ENCODE results near the gene RNPEPL1.

The RNPEPL1 gene

GRCh38 chr2:240578110-240578450 lies 9.8 kb downstream of the RNPEPL1 start:
- Histone ChIP-seq H3F3A (ENCODE audit: insufficient read depth) (peaks cover 11% of the 10 kb centered on the region), H3K9ac (ENCODE audit: low read length) (no peak overlapping the region), H4K20me1 (ENCODE audit: low read depth, low read length) (no peaks in the 10 kb centered on the region; the same call in 1 of the 2 replicates), H2AFZ (ENCODE audit: low read depth, low read length, severe bottlenecking) (no peak overlapping the region), H3K9me2 (replicated peaks; ENCODE audit: insufficient read depth, low read length) (no peaks in the 10 kb centered on the region), H3K36me3 (ENCODE audit: low read length) (no peaks in the 10 kb centered on the region), H3K9me3 (ENCODE audit: insufficient read depth, low read length) (no peaks in the 10 kb centered on the region), H3K4me2 (ENCODE audit: low read depth, low read length, poor library complexity, severe bottlenecking) (no peak overlapping the region), H3K79me2 (ENCODE audit: insufficient read depth, low read length) (peaks cover 26% of the 10 kb centered on the region; the same call in 1 of the 2 replicates), H3K27me3 (ENCODE audit: low read length) (no peaks in the 10 kb centered on the region), H3K4me3 (ENCODE audit: insufficient read depth, low read length, poor library complexity, severe bottlenecking) (no peak overlapping the region), H3K27ac (ENCODE audit: low read depth, low read length) (no peak overlapping the region)
- TF ChIP-seq CTCF (IDR thresholded peaks at IDR 0.05; ENCODE audit: insufficient read depth, low read length, poor library complexity, severe bottlenecking): no peak

GRCh38 chr2:240578488-240578887 lies 10.2 kb downstream of the RNPEPL1 start:
- Histone ChIP-seq H3K9me2 (replicated peaks; ENCODE audit: insufficient read depth, low read length) (no peaks in the 10 kb centered on the region), H3K36me3 (ENCODE audit: low read length) (no peaks in the 10 kb centered on the region), H3K9ac (ENCODE audit: low read length) (no peak overlapping the region), H3K27me3 (ENCODE audit: low read length) (no peaks in the 10 kb centered on the region), H2AFZ (ENCODE audit: low read depth, low read length, severe bottlenecking) (no peak overlapping the region), H3K4me2 (ENCODE audit: low read depth, low read length, poor library complexity, severe bottlenecking) (no peak overlapping the region), H3K27ac (ENCODE audit: low read depth, low read length) (no peak overlapping the region), H3F3A (ENCODE audit: insufficient read depth) (peaks cover 11% of the 10 kb centered on the region), H3K79me2 (ENCODE audit: insufficient read depth, low read length) (peaks cover 30% of the 10 kb centered on the region), H3K9me3 (ENCODE audit: insufficient read depth, low read length) (no peaks in the 10 kb centered on the region), H3K4me3 (ENCODE audit: insufficient read depth, low read length, poor library complexity, severe bottlenecking) (no peak overlapping the region), H4K20me1 (ENCODE audit: low read depth, low read length) (no peaks in the 10 kb centered on the region; the same call in 1 of the 2 replicates)
- TF ChIP-seq CTCF (IDR thresholded peaks at IDR 0.05; ENCODE audit: insufficient read depth, low read length, poor library complexity, severe bottlenecking) (no peak), EZH2phosphoT487 (conservative IDR thresholded peaks at IDR 0.05; ENCODE audit: low read length) (no peak)

- peak overlapping the region; percentile 2 for H3K4me2 ChIP-seq (ENCODE audit: low read depth, low read length, poor library complexity, severe bottlenecking)
- H3K27me3 ChIP-seq (ENCODE audit: low read length): no peaks in the 10 kb centered on the region
- peak overlapping the region; percentile 61 for H3K27ac ChIP-seq (ENCODE audit: low read depth, low read length)
- H3K4me3 ChIP-seq (ENCODE audit: insufficient read depth, low read length, poor library complexity, severe bottlenecking): no peak overlapping the region
- TF ChIP-seq CTCF (IDR thresholded peaks at IDR 0.05; ENCODE audit: insufficient read depth, low read length, poor library complexity, severe bottlenecking) (no peak), EZH2phosphoT487 (conservative IDR thresholded peaks at IDR 0.05; ENCODE audit: low read length) (no peak)
- H2AFZ ChIP-seq (ENCODE audit: low read depth, low read length, severe bottlenecking): no peak overlapping the region
- no peaks in the 10 kb centered on the region for H3K9me2 ChIP-seq (replicated peaks; ENCODE audit: insufficient read depth, low read length)
- H3K9me3 ChIP-seq (ENCODE audit: insufficient read depth, low read length): no peaks in the 10 kb centered on the region
- H3F3A ChIP-seq (ENCODE audit: insufficient read depth): peaks cover 11% of the 10 kb centered on the region
- peak overlapping the region; percentile 20; the same call in 1 of the 2 replicates for H3K9ac ChIP-seq (ENCODE audit: low read length)
- H3K79me2 ChIP-seq (ENCODE audit: insufficient read depth, low read length): peaks cover 37% of the 10 kb centered on the region
- H4K20me1 ChIP-seq (ENCODE audit: low read depth, low read length): no peaks in the 10 kb centered on the region; the same call in 1 of the 2 replicates
- no peaks in the 10 kb centered on the region for H3K36me3 ChIP-seq (ENCODE audit: low read length)
Observed at GRCh38 chr2:240579071-240579762, 10.9 kb downstream of the RNPEPL1 start.
